ENCODE data around the gene DNAJC3.

- TF ChIP-seq, protein P1, sequence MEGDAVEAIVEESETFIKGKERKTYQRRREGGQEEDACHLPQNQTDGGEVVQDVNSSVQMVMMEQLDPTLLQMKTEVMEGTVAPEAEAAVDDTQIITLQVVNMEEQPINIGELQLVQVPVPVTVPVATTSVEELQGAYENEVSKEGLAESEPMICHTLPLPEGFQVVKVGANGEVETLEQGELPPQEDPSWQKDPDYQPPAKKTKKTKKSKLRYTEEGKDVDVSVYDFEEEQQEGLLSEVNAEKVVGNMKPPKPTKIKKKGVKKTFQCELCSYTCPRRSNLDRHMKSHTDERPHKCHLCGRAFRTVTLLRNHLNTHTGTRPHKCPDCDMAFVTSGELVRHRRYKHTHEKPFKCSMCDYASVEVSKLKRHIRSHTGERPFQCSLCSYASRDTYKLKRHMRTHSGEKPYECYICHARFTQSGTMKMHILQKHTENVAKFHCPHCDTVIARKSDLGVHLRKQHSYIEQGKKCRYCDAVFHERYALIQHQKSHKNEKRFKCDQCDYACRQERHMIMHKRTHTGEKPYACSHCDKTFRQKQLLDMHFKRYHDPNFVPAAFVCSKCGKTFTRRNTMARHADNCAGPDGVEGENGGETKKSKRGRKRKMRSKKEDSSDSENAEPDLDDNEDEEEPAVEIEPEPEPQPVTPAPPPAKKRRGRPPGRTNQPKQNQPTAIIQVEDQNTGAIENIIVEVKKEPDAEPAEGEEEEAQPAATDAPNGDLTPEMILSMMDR (IDR thresholded peaks at IDR 0.05; ENCODE audit: poor library complexity) = no peak
- no peak for TF ChIP-seq EZH2 (IDR thresholded peaks at IDR 0.05; ENCODE audit: borderline replicate concordance)
These were observed 29.6 kb upstream of the DNAJC3 start for GRCh38 chr13:95647321-95647720.
